ENCODE measurements around the gene ARHGEF11. TPM values are rescaled to one million over a fixed set of nuclear protein-coding genes. Genes with fewer than 3 reads are reported as not detected.

Gene ARHGEF11
- total and polyA plus RNA-seq, 4 donors: 5.8 to 23.7 (median 9.8) TPM

DNA sequence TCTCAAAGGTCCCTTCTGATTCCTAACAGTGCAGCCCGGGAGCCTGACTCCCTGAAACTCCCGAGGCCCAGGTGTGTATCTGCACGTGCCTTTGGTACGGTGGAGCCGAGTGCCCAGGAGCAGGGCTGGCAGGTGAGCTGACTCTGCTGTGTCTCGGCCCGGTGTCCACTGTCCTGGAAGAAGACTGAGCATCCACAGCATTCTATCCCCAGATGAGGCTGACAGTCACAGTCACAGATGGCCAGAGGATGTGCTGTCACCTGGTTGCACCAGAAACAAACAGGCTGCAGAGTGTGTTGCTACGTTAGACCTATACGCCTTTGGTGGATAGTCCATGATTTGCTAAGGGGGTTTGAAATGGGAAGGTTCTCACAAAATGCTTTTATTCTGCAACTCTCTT lies 44.2 kb upstream of the ARHGEF11 start:
- WGBS: 91% methylated on average over 9 of the region's 9 CpGs
- H3K27ac ChIP-seq (ENCODE audit: low read depth in 1 of 2, low read length in 2 of 2): no peak overlapping the region
- no peaks in the 10 kb centered on the region for H3K27me3 ChIP-seq (ENCODE audit: control insufficient read depth in 4 of 4, insufficient read depth in 4 of 4, low read length in 3 of 4)
- H3K4me3 ChIP-seq (ENCODE audit: low read depth in 1 of 3, low read length in 3 of 3): no peak overlapping the region
- no peak for TF ChIP-seq EGR1 (IDR thresholded peaks at IDR 0.05; ENCODE audit: low read depth in 2 of 2)
- TF ChIP-seq RXRA (IDR thresholded peaks at IDR 0.05): no peak
- TF ChIP-seq, protein P1, sequence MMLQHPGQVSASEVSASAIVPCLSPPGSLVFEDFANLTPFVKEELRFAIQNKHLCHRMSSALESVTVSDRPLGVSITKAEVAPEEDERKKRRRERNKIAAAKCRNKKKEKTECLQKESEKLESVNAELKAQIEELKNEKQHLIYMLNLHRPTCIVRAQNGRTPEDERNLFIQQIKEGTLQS (IDR thresholded peaks at IDR 0.05): no peak
- TF ChIP-seq, protein P2, sequence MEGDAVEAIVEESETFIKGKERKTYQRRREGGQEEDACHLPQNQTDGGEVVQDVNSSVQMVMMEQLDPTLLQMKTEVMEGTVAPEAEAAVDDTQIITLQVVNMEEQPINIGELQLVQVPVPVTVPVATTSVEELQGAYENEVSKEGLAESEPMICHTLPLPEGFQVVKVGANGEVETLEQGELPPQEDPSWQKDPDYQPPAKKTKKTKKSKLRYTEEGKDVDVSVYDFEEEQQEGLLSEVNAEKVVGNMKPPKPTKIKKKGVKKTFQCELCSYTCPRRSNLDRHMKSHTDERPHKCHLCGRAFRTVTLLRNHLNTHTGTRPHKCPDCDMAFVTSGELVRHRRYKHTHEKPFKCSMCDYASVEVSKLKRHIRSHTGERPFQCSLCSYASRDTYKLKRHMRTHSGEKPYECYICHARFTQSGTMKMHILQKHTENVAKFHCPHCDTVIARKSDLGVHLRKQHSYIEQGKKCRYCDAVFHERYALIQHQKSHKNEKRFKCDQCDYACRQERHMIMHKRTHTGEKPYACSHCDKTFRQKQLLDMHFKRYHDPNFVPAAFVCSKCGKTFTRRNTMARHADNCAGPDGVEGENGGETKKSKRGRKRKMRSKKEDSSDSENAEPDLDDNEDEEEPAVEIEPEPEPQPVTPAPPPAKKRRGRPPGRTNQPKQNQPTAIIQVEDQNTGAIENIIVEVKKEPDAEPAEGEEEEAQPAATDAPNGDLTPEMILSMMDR (IDR thresholded peaks at IDR 0.05; ENCODE audit: low read depth, low read length, missing input control): no peak
- TF ChIP-seq YY1 (IDR thresholded peaks at IDR 0.05): no peak
- TF ChIP-seq, protein P3, sequence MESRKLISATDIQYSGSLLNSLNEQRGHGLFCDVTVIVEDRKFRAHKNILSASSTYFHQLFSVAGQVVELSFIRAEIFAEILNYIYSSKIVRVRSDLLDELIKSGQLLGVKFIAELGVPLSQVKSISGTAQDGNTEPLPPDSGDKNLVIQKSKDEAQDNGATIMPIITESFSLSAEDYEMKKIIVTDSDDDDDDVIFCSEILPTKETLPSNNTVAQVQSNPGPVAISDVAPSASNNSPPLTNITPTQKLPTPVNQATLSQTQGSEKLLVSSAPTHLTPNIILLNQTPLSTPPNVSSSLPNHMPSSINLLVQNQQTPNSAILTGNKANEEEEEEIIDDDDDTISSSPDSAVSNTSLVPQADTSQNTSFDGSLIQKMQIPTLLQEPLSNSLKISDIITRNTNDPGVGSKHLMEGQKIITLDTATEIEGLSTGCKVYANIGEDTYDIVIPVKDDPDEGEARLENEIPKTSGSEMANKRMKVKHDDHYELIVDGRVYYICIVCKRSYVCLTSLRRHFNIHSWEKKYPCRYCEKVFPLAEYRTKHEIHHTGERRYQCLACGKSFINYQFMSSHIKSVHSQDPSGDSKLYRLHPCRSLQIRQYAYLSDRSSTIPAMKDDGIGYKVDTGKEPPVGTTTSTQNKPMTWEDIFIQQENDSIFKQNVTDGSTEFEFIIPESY (IDR thresholded peaks at IDR 0.05): no peak
- TF ChIP-seq JUND (IDR thresholded peaks at IDR 0.05): no peak
- TF ChIP-seq HNF4A (conservative IDR thresholded peaks at IDR 0.05): no peak
- TF ChIP-seq, protein P4, sequence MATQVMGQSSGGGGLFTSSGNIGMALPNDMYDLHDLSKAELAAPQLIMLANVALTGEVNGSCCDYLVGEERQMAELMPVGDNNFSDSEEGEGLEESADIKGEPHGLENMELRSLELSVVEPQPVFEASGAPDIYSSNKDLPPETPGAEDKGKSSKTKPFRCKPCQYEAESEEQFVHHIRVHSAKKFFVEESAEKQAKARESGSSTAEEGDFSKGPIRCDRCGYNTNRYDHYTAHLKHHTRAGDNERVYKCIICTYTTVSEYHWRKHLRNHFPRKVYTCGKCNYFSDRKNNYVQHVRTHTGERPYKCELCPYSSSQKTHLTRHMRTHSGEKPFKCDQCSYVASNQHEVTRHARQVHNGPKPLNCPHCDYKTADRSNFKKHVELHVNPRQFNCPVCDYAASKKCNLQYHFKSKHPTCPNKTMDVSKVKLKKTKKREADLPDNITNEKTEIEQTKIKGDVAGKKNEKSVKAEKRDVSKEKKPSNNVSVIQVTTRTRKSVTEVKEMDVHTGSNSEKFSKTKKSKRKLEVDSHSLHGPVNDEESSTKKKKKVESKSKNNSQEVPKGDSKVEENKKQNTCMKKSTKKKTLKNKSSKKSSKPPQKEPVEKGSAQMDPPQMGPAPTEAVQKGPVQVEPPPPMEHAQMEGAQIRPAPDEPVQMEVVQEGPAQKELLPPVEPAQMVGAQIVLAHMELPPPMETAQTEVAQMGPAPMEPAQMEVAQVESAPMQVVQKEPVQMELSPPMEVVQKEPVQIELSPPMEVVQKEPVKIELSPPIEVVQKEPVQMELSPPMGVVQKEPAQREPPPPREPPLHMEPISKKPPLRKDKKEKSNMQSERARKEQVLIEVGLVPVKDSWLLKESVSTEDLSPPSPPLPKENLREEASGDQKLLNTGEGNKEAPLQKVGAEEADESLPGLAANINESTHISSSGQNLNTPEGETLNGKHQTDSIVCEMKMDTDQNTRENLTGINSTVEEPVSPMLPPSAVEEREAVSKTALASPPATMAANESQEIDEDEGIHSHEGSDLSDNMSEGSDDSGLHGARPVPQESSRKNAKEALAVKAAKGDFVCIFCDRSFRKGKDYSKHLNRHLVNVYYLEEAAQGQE (IDR thresholded peaks at IDR 0.05): no peak
- TF ChIP-seq FOXA2 (IDR thresholded peaks at IDR 0.05): no peak
- no peak for TF ChIP-seq GABPA (IDR thresholded peaks at IDR 0.05 in 1 of 2, conservative IDR thresholded peaks at IDR 0.05 in 1 of 2)
- TF ChIP-seq TAF1 (conservative IDR thresholded peaks at IDR 0.05): no peak
- TF ChIP-seq, protein P5, sequence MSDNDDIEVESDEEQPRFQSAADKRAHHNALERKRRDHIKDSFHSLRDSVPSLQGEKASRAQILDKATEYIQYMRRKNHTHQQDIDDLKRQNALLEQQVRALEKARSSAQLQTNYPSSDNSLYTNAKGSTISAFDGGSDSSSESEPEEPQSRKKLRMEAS (IDR thresholded peaks at IDR 0.05): no peak
- no peak for TF ChIP-seq NR2F2 (IDR thresholded peaks at IDR 0.05)
- TF ChIP-seq FOXA1 (IDR thresholded peaks at IDR 0.05): no peak
- TF ChIP-seq RAD21 (IDR thresholded peaks at IDR 0.05): no peak
- no peak for TF ChIP-seq HNF4G (IDR thresholded peaks at IDR 0.05)
- no peaks in the 10 kb centered on the region for H3K9me3 ChIP-seq (ENCODE audit: control insufficient read depth in 4 of 4, low read length in 3 of 4)
- no peak overlapping the region for H3K9ac ChIP-seq (ENCODE audit: low read depth in 1 of 2, low read length in 2 of 2)
- H3K4me1 ChIP-seq (ENCODE audit: control insufficient read depth in 4 of 4, insufficient read depth in 4 of 4, low read length in 3 of 4): peaks cover 0 to 11% (median 8%) of the 10 kb centered on the region in 4 donors
- no peaks in the 10 kb centered on the region for H3K36me3 ChIP-seq (ENCODE audit: control insufficient read depth in 4 of 4, insufficient read depth in 3 of 4, low read depth in 1 of 4, low read length in 3 of 4)
- DNase-seq (ENCODE audit: low spot score): no peak

DNA sequence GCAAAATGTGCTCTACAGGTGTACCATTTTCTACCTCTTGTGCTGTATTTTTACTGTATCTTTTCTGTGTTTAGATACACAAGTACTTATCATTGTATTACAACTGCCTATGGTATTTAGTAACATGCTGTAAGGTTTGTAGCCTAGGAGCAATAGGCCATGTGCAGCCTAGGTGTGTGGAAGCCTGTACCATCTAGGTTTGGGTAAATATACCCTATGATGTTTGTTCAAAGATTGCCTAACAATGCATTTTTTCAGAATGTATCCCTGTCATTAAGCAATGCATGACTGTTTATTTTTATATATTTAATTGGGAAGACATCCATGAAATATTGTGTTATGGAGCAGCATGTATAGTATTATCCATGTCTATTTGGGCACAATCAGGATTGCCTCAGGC lies 43.1 kb upstream of the ARHGEF11 start:
- no peaks in the 10 kb centered on the region for H3K27me3 ChIP-seq (ENCODE audit: control insufficient read depth in 4 of 4, insufficient read depth in 4 of 4, low read length in 3 of 4)
- H3K27ac ChIP-seq (ENCODE audit: low read depth in 1 of 2, low read length in 2 of 2): no peak overlapping the region
- no peak overlapping the region for H3K4me3 ChIP-seq (ENCODE audit: low read depth in 1 of 3, low read length in 3 of 3)
- H3K36me3 ChIP-seq (ENCODE audit: control insufficient read depth in 4 of 4, insufficient read depth in 3 of 4, low read depth in 1 of 4, low read length in 3 of 4): no peaks in the 10 kb centered on the region
- no peak overlapping the region for H3K9ac ChIP-seq (ENCODE audit: low read depth in 1 of 2, low read length in 2 of 2)
- H3K4me1 ChIP-seq (ENCODE audit: control insufficient read depth in 4 of 4, insufficient read depth in 4 of 4, low read length in 3 of 4): peaks cover 0 to 11% (median 8%) of the 10 kb centered on the region in 4 donors
- no peaks in the 10 kb centered on the region for H3K9me3 ChIP-seq (ENCODE audit: control insufficient read depth in 4 of 4, low read length in 3 of 4)
- DNase-seq (ENCODE audit: low spot score): no peak
- TF ChIP-seq RXRA (IDR thresholded peaks at IDR 0.05) (peak; percentile 17 to 64), HNF4A (conservative IDR thresholded peaks at IDR 0.05) (peak; percentile 60 to 76), FOXA2 (IDR thresholded peaks at IDR 0.05) (peak; percentile 75), YY1 (IDR thresholded peaks at IDR 0.05) (no peak), JUND (IDR thresholded peaks at IDR 0.05) (peak in 1 of 2 donors; percentile 22), EGR1 (IDR thresholded peaks at IDR 0.05; ENCODE audit: low read depth in 2 of 2) (no peak)
- TF ChIP-seq, protein P4 (IDR thresholded peaks at IDR 0.05): peak; percentile 45
- TF ChIP-seq, protein P1 (IDR thresholded peaks at IDR 0.05): no peak
- TF ChIP-seq, protein P3 (IDR thresholded peaks at IDR 0.05): no peak
- TF ChIP-seq, protein P5 (IDR thresholded peaks at IDR 0.05): peak; percentile 68
